GM12878 (cell line): Measurements from ENCODE around the gene B3GALT5. TPM values are rescaled to one million over a fixed set of nuclear protein-coding genes. Genes with fewer than 3 reads are reported as not detected.

Experiments used
- ATAC-seq: fragments of 200-7000 bp; cut with Tn5 transposase; 3 replicates; pipeline ENCODE4 v1.9.1; 2020; ENCODE audit warnings: mild to moderate bottlenecking, moderate library complexity
- BruUV-seq: library from RNA; stranded (reverse); fragments of 400-500 nt; replicated peaks from 2 replicates; lab custom pipeline; 2021; lab: Mats Ljungman, UMichigan
- CTCF ChIA-PET: fragments of 300-600 bp; sonication (Branson Sonifier 250); formaldehyde crosslinking; extraction: SDS; loops from one replicate; lab custom pipeline; 2021; ENCODE audit warnings: inconsistent platforms; lab: Yijun Ruan, JAX
- POLR2A ChIA-PET: fragments of 350-600 bp; formaldehyde crosslinking; extraction: SDS; loops from one replicate; lab custom pipeline; 2021; ENCODE audit warnings: inconsistent platforms; lab: Charles Lee
- RAD21 ChIA-PET: fragments of 300-600 bp; sonication (Branson Sonifier 250); formaldehyde crosslinking; loops from one replicate; lab custom pipeline; 2023; ENCODE audit warnings: antibody characterized with exemption; ENCODE audit not compliant: unreplicated experiment; lab: Charles Lee
- SMC1A ChIA-PET: fragments of 300-600 bp; sonication (Branson Sonifier 250); formaldehyde crosslinking; loops from one replicate; lab custom pipeline; 2023; ENCODE audit not compliant: unreplicated experiment, uncharacterized antibody; lab: Charles Lee
- DNase-seq: peaks from one replicate; pipeline ENCODE4 v3.0.0-alpha.2; 2011; ENCODE audit warnings: low read depth, low spot score
- FAIRE-seq: peaks from 3 replicates; lab custom pipeline; 2011; peaks lifted over from hg19 to GRCh38; lab: Jason Lieb, UNC
- H2AFZ ChIP-seq: 2 replicates; pipeline ENCODE4 v1.6.0; 2011; ENCODE audit warnings: low read depth, low read length, control low read depth; ENCODE audit not compliant: control insufficient read depth
- H3K27ac ChIP-seq: 2 replicates; pipeline ENCODE4 v1.5.1; 2011; ENCODE audit warnings: control low read depth; ENCODE audit not compliant: control insufficient read depth, insufficient read depth
- H3K27me3 ChIP-seq, 2 experiments: replicated peaks in 1 of 2; 2 replicates each; pipeline versions ENCODE4 v1.6.0 to v1.6.1; 2011; ENCODE audit warnings: low read length in 1 of 2; ENCODE audit not compliant: control insufficient read depth in 2 of 2, insufficient read depth in 2 of 2
- H3K36me3 ChIP-seq, 2 experiments: 2 replicates each; pipeline ENCODE4 v1.5.1; 2011; ENCODE audit warnings: low read length in 1 of 2; ENCODE audit not compliant: control insufficient read depth in 2 of 2, insufficient read depth in 2 of 2
- H3K4me1 ChIP-seq: 2 replicates; pipeline ENCODE4 v1.6.1; 2011; ENCODE audit warnings: mild to moderate bottlenecking, low read length, moderate library complexity, mixed read lengths; ENCODE audit not compliant: control insufficient read depth, insufficient read depth
- H3K4me2 ChIP-seq: 2 replicates; pipeline ENCODE4 v1.6.0; 2011; ENCODE audit warnings: control low read depth; ENCODE audit not compliant: control insufficient read depth, insufficient read depth
- H3K4me3 ChIP-seq: fragments of 200-600 bp; sonication (generic); 2 replicates; pipeline ENCODE4 v1.5.1; 2016
- H3K79me2 ChIP-seq: 2 replicates; pipeline ENCODE4 v1.6.0; 2011; ENCODE audit warnings: low read length; ENCODE audit not compliant: control insufficient read depth, insufficient read depth
- H3K9ac ChIP-seq: 2 replicates; pipeline ENCODE4 v1.8.0; 2011; ENCODE audit warnings: low read length, control low read depth, mixed read lengths; ENCODE audit not compliant: control insufficient read depth, insufficient read depth
- H3K9me3 ChIP-seq: replicated peaks from 3 replicates; pipeline ENCODE4 v1.5.1; 2011; ENCODE audit warnings: mild to moderate bottlenecking, low read length; ENCODE audit not compliant: control insufficient read depth, insufficient read depth
- H4K20me1 ChIP-seq: 2 replicates; pipeline ENCODE4 v1.6.0; 2011; ENCODE audit not compliant: control insufficient read depth, insufficient read depth
- BCLAF1 ChIP-seq: fragments of 450-650 bp; IDR thresholded peaks from 2 replicates; pipeline ENCODE4 v1.6.1; 2017; ENCODE audit warnings: antibody characterized with exemption, mild to moderate bottlenecking, moderate library complexity
- CHD1 ChIP-seq: IDR thresholded peaks from 2 replicates; pipeline ENCODE4 v1.6.1; 2012; ENCODE audit warnings: low read depth, low read length, improper control_type of control experiment
- CHD4 ChIP-seq: fragments of 200-600 bp; sonication (generic); IDR thresholded peaks from 2 replicates; pipeline ENCODE4 v1.6.1; 2016; ENCODE audit warnings: mild to moderate bottlenecking
- E2F4 ChIP-seq: IDR thresholded peaks from 2 replicates; pipeline ENCODE4 v1.6.1; 2012; ENCODE audit warnings: low read depth, low read length, improper control_type of control experiment
- EED ChIP-seq: sonication (generic); IDR thresholded peaks from 2 replicates; pipeline ENCODE4 v1.6.1; 2016; ENCODE audit warnings: antibody characterized with exemption, low read depth
- EGR1 ChIP-seq, 2 experiments: IDR thresholded peaks; 1 replicate in 1 of 2; 2 replicates in 1 of 2; pipeline ENCODE4 v1.6.1; 2011 to 2012; ENCODE audit warnings: low read depth in 2 of 2, low read length in 2 of 2, borderline replicate concordance in 1 of 2, mild to moderate bottlenecking in 1 of 2, moderate library complexity in 1 of 2
- GABPA ChIP-seq: IDR thresholded peaks from 2 replicates; pipeline ENCODE4 v1.6.1; 2014; ENCODE audit warnings: antibody characterized with exemption, low read depth, mild to moderate bottlenecking, inconsistent platforms
- MXI1 ChIP-seq: fragments of 150-350 bp; IDR thresholded peaks from 2 replicates; pipeline ENCODE4 v1.6.1; 2011; ENCODE audit warnings: low read depth, mild to moderate bottlenecking, inconsistent platforms, low read length, improper control_type of control experiment
- NFYA ChIP-seq: IDR thresholded peaks from 2 replicates; pipeline ENCODE4 v1.6.1; 2011; ENCODE audit warnings: low read depth, mild to moderate bottlenecking, low read length, improper control_type of control experiment, borderline replicate concordance
- NR2C2 ChIP-seq: IDR thresholded peaks from 2 replicates; pipeline ENCODE4 v1.6.1; 2011; ENCODE audit warnings: borderline replicate concordance, low read depth; ENCODE audit not compliant: control insufficient read depth, insufficient read length
- PAX5 ChIP-seq: IDR thresholded peaks from 2 replicates; pipeline ENCODE4 v1.6.1; 2011; ENCODE audit warnings: low read depth, low read length, borderline replicate concordance
- PBX3 ChIP-seq: IDR thresholded peaks from 2 replicates; pipeline ENCODE4 v1.6.1; 2011; ENCODE audit warnings: mild to moderate bottlenecking, low read depth, low read length, moderate library complexity; ENCODE audit not compliant: insufficient replicate concordance
- RELB ChIP-seq: fragments of 450-650 bp; IDR thresholded peaks from 2 replicates; pipeline ENCODE4 v1.6.1; 2017; ENCODE audit warnings: low read depth, mild to moderate bottlenecking, moderate library complexity
- RFX5 ChIP-seq: IDR thresholded peaks from 2 replicates; pipeline ENCODE4 v1.6.1; 2011; ENCODE audit warnings: low read depth, low read length, improper control_type of control experiment
- TARDBP ChIP-seq: IDR thresholded peaks from 2 replicates; pipeline ENCODE4 v1.6.1; 2016; ENCODE audit warnings: borderline replicate concordance
- YBX1 ChIP-seq: fragments of 450-650 bp; IDR thresholded peaks from 2 replicates; pipeline ENCODE4 v1.6.1; 2016; ENCODE audit warnings: antibody characterized with exemption
- WGBS: methylation state at CpG from one replicate; pipeline ENCODE4 v1.1.6; 2016; ENCODE audit warnings: low lambda C conversion rate; ENCODE audit not compliant: insufficient replicate concordance, insufficient coverage; ENCODE audit errors: missing lambda C conversion rate; 5-methylcytosine and 5-hydroxymethylcytosine counted together
- in situ Hi-C: fragments of 300-500 bp; cut with MboI; formaldehyde crosslinking; loops from 9 replicates; pipeline ENCODE4 v1.14.3; 2018; ENCODE audit warnings: mixed read lengths
- intact Hi-C: fragments of 100-400 bp; cut with micrococcal nuclease; formaldehyde crosslinking; loops from one replicate; pipeline ENCODE4 v1.14.2; 2022; ENCODE audit not compliant: unreplicated experiment
- polyA plus RNA-seq, 11 experiments: library from polyadenylated mRNA; depleted of rRNA in 4 of 11; unstranded in 6 of 11; stranded (reverse) in 5 of 11; fragments of >200 nt; fragmentation: Nextera tagmentation in 4 of 11; fragmentation: Illumina TruSeq in 1 of 11; extraction: Ambion mirVana in 4 of 11; extraction: Trizol in 1 of 11; gene quantifications; 1 replicate in 1 of 11; 2 replicates in 10 of 11; pipeline versions ENCODE4 v1.2.1 to v1.2.3, GENCODE V29; 2011 to 2016; ENCODE audit warnings: inconsistent platforms in 2 of 11, missing spikeins in 2 of 11, low read depth in 1 of 11
- total RNA-seq, 4 experiments: library from RNA; depleted of rRNA in 3 of 4; stranded (reverse); fragments of >200 nt in 3 of 4; fragmentation: Illumina TruSeq in 1 of 4; extraction: Trizol in 1 of 4; gene quantifications; 2 replicates each; pipeline versions ENCODE4 v1.2.1 to v1.2.3, GENCODE V29; 2013 to 2021

B3GALT5 gene
- total and polyA plus RNA-seq, 10 of the 15 experiments (the other 5 are each of a cell fraction or from before 2014, with no cell fraction given): 0.03 to 0.04 TPM; not detected in 8

GRCh38 chr21:39612233-39613040, at the start of gene B3GALT5 (continued):
- TF ChIP-seq RELB: no peak
- no peak for TF ChIP-seq GABPA
- TF ChIP-seq NR2C2: no peak
- no peak for TF ChIP-seq RFX5
- no peak for TF ChIP-seq E2F4

GRCh38 chr21:39564200-39564599, 48.5 kb upstream of the B3GALT5 start:
- ChIA-PET RAD21 (no interaction called here), POLR2A (no interaction called here), CTCF (no interaction called here), SMC1A (no interaction called here)
- H3K9me3 ChIP-seq: no peaks in the 10 kb centered on the region
- 29% methylated on average over 3 of the region's 3 CpGs for WGBS
- H3K4me3 ChIP-seq: no peak overlapping the region
- BruUV-seq: no TSS peak
- H3K36me3 ChIP-seq: no peaks in the 10 kb centered on the region
- no peaks in the 10 kb centered on the region for H3K4me1 ChIP-seq
- no peak overlapping the region for H3K27ac ChIP-seq
- no peaks in the 10 kb centered on the region for H3K27me3 ChIP-seq
- no peaks in the 10 kb centered on the region for H4K20me1 ChIP-seq
- intact Hi-C loops: no loop called here
- ATAC-seq: no peak
- DNase-seq: no peak
- no peak overlapping the region for H3K9ac ChIP-seq
- H3K79me2 ChIP-seq: no peaks in the 10 kb centered on the region
- in situ Hi-C loops: no loop called here
- no peak overlapping the region for H3K4me2 ChIP-seq
- FAIRE-seq: no peak
- no peak overlapping the region for H2AFZ ChIP-seq
- TF ChIP-seq YBX1: no peak
- no peak for TF ChIP-seq PAX5
- TF ChIP-seq CHD1: no peak
- no peak for TF ChIP-seq TARDBP
- no peak for TF ChIP-seq EGR1 (IDR thresholded peaks at IDR 0.05; ENCODE audit: borderline replicate concordance in 1 of 2, low read depth in 2 of 2, low read length in 2 of 2)
- TF ChIP-seq PBX3: no peak
- TF ChIP-seq CHD4: no peak
- TF ChIP-seq NFYA: no peak
- TF ChIP-seq BCLAF1: no peak
- TF ChIP-seq EED: no peak
- no peak for TF ChIP-seq MXI1
